Fibroblast of lung (primary cell): ENCODE data around the gene DNAJC27. TPM values are rescaled to one million over a fixed set of nuclear protein-coding genes. Genes with fewer than 3 reads are reported as not detected.

Experiments
- DNase-seq, 2 donors: peaks; one replicate each; pipeline versions ENCODE4 v3.0.0 to v3.0.0-alpha.2; 2010; ENCODE audit warnings: low read depth in 2 of 2
- H2AFZ ChIP-seq: 2 replicates; pipeline ENCODE4 v1.5.1; 2012; ENCODE audit warnings: low read length, control low read depth, inconsistent platforms
- H3K27ac ChIP-seq: 2 replicates; pipeline ENCODE4 v1.5.1; 2011; ENCODE audit warnings: low read length, control low read depth; ENCODE audit not compliant: insufficient read depth
- H3K27me3 ChIP-seq: 2 replicates; pipeline ENCODE4 v1.5.1; 2011; ENCODE audit warnings: mild to moderate bottlenecking, low read length; ENCODE audit not compliant: control insufficient read depth, insufficient read depth
- H3K36me3 ChIP-seq: 2 replicates; pipeline ENCODE4 v1.5.1; 2011; ENCODE audit warnings: low read length; ENCODE audit not compliant: control insufficient read depth, insufficient read depth
- H3K4me1 ChIP-seq: 2 replicates; pipeline ENCODE4 v1.5.1; 2011; ENCODE audit warnings: low read length; ENCODE audit not compliant: control insufficient read depth, insufficient read depth; ENCODE audit errors: extremely low read depth
- H3K4me2 ChIP-seq: 2 replicates; pipeline ENCODE4 v1.5.1; 2011; ENCODE audit warnings: low read length, control low read depth; ENCODE audit not compliant: insufficient read depth; ENCODE audit errors: extremely low read depth
- H3K4me3 ChIP-seq, 4 experiments: fragments of 200-600 bp in 1 of 4; sonication (generic) in 1 of 4; replicated peaks in 1 of 4; 2 replicates each; pipeline ENCODE4 v1.5.1; 2011 to 2016; ENCODE audit warnings: low read length in 4 of 4, low read depth in 3 of 4, mild to moderate bottlenecking in 3 of 4, control low read depth in 2 of 4, inconsistent platforms in 1 of 4, mixed read lengths in 1 of 4; ENCODE audit not compliant: insufficient read depth in 1 of 4; ENCODE audit errors: control extremely low read depth in 1 of 4
- H3K79me2 ChIP-seq: 2 replicates; pipeline ENCODE4 v1.5.1; 2012; ENCODE audit warnings: mild to moderate bottlenecking, low read length, inconsistent platforms; ENCODE audit not compliant: control insufficient read depth, insufficient read depth
- H3K9ac ChIP-seq: 2 replicates; pipeline ENCODE4 v1.5.1; 2011; ENCODE audit warnings: mild to moderate bottlenecking, low read length, control low read depth; ENCODE audit not compliant: insufficient read depth
- H3K9me3 ChIP-seq: 2 replicates; pipeline ENCODE4 v1.5.1; 2012; ENCODE audit warnings: low read depth, low read length; ENCODE audit not compliant: control insufficient read depth, insufficient read depth
- H4K20me1 ChIP-seq: 2 replicates; pipeline ENCODE4 v1.5.1; 2011; ENCODE audit warnings: low read length; ENCODE audit not compliant: control insufficient read depth, insufficient read depth; ENCODE audit errors: extremely low read depth
- CTCF ChIP-seq, 2 donors: IDR thresholded peaks in 1 of 2; conservative IDR thresholded peaks in 1 of 2; 1 replicate in 1 of 2; 2 replicates in 1 of 2; pipeline ENCODE4 v1.5.1; 2011 to 2012; ENCODE audit warnings: low read length in 2 of 2, control low read depth in 1 of 2, inconsistent platforms in 1 of 2, low read depth in 1 of 2, mild to moderate bottlenecking in 1 of 2
- EZH2 ChIP-seq: IDR thresholded peaks from 2 replicates; pipeline ENCODE4 v1.5.1; 2012; ENCODE audit warnings: low read length, control low read depth, mild to moderate bottlenecking; ENCODE audit errors: missing control alignments
- polyA plus RNA-seq, 2 donors: library from polyadenylated mRNA; depleted of rRNA in 1 of 2; stranded (reverse) in 1 of 2; unstranded in 1 of 2; fragments of >200 nt; gene quantifications; 2 replicates each; pipeline ENCODE4 v1.2.1, GENCODE V29; 2011 to 2012; ENCODE audit warnings: missing spikeins in 1 of 2
- total RNA-seq: library from RNA; depleted of rRNA; stranded (reverse); fragments of >200 nt; gene quantifications from 2 replicates; pipeline ENCODE4 v1.2.1, GENCODE V29; 2014

Gene DNAJC27
- total and polyA plus RNA-seq, 2 donors (not counting 1 experiment from before 2014, with no cell fraction given) = 5.0 to 7.3 TPM

DNA sequence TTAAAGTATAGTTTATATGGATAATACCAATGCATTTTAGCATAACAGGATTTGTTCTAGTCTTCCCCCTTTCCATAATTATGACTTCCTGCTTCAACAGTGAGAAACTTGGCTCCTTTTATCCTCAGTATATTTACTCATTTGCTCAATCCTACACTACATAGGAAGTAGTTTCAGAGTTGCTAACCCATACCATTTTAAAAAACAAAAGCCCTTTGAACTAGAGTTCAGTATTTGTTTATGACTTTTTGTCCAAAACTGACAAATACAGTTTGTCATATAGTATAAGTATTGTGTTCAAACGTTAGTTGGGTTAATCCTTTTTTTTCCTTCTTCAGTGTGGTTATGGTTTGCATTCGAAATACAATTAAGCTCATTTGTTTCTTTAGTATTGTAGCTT lies 5.9 kb upstream of the DNAJC27 start:
- Histone ChIP-seq H3K4me1 (no peaks in the 10 kb centered on the region), H3K4me2 (no peak overlapping the region), H3K27me3 (no peaks in the 10 kb centered on the region), H3K4me3 (no peak overlapping the region), H3K9ac (no peak overlapping the region), H3K27ac (no peak overlapping the region), H3K9me3 (no peaks in the 10 kb centered on the region), H4K20me1 (no peaks in the 10 kb centered on the region), H3K79me2 (peaks cover 2% of the 10 kb centered on the region), H3K36me3 (no peaks in the 10 kb centered on the region), H2AFZ (no peak overlapping the region)
- TF ChIP-seq EZH2 (no peak), CTCF (conservative IDR thresholded peaks at IDR 0.05 in 1 of 2, IDR thresholded peaks at IDR 0.05 in 1 of 2; ENCODE audit: low read depth in 1 of 2, low read length in 2 of 2) (no peak)
- no peak for DNase-seq

GRCh38 chr2:24973812-24974211 lies 2.1 kb upstream of the DNAJC27 start:
- H3K9ac ChIP-seq = no peak overlapping the region
- TF ChIP-seq CTCF (conservative IDR thresholded peaks at IDR 0.05 in 1 of 2, IDR thresholded peaks at IDR 0.05 in 1 of 2; ENCODE audit: low read depth in 1 of 2, low read length in 2 of 2) = no peak
- H3K9me3 ChIP-seq = no peaks in the 10 kb centered on the region
- no peaks in the 10 kb centered on the region for H4K20me1 ChIP-seq
- H3K79me2 ChIP-seq = peaks cover 17% of the 10 kb centered on the region
- H3K4me3 ChIP-seq = no peak overlapping the region
- H3K27ac ChIP-seq = no peak overlapping the region
- H3K27me3 ChIP-seq = no peaks in the 10 kb centered on the region
- no peak overlapping the region for H3K4me2 ChIP-seq
- H2AFZ ChIP-seq = no peak overlapping the region
- H3K36me3 ChIP-seq = no peaks in the 10 kb centered on the region
- H3K4me1 ChIP-seq = peaks cover 4% of the 10 kb centered on the region
- no peak for DNase-seq

GRCh38 chr2:24972315-24972961 lies 683 bp upstream of the DNAJC27 start:
- TF ChIP-seq CTCF (conservative IDR thresholded peaks at IDR 0.05 in 1 of 2, IDR thresholded peaks at IDR 0.05 in 1 of 2; ENCODE audit: low read depth in 1 of 2, low read length in 2 of 2) = no peak
- TF ChIP-seq EZH2 = no peak

More at GRCh38 chr2:24972315-24972961, 683 bp upstream of the DNAJC27 start:
- Histone ChIP-seq H2AFZ (peak overlapping the region; percentile 67), H3K9me3 (no peaks in the 10 kb centered on the region), H3K4me3 (peak overlapping the region; percentile 90 to 96 (median 95)), H3K9ac (peak overlapping the region; percentile 97), H3K27ac (peak overlapping the region; percentile 100), H3K27me3 (no peaks in the 10 kb centered on the region), H3K4me2 (peak overlapping the region; percentile 100), H3K36me3 (no peaks in the 10 kb centered on the region), H4K20me1 (no peaks in the 10 kb centered on the region), H3K4me1 (peaks cover 4% of the 10 kb centered on the region), H3K79me2 (peaks cover 17% of the 10 kb centered on the region)
- DNase-seq = peak; percentile 36 to 44
